HEK293 (cell line): ENCODE data around the gene PIK3R1.

ENCODE experiments used
- CTCF ChIA-PET: fragments of 350-600 bp; formaldehyde crosslinking; extraction: SDS; loops from one replicate; lab custom pipeline; 2021; ENCODE audit warnings: antibody characterized with exemption; lab: Yijun Ruan, JAX
- POLR2A ChIA-PET: fragments of 300-600 bp; formaldehyde crosslinking; extraction: SDS; loops from one replicate; lab custom pipeline; 2020; ENCODE audit warnings: antibody characterized with exemption, inconsistent platforms; lab: Yijun Ruan, JAX
- H3K27ac ChIP-seq: fragments of 200-500 bp; sonication (Bioruptor generic); 2 replicates; pipeline ENCODE4 v1.5.1; 2014; ENCODE audit warnings: low read depth, low read length, control low read depth, inconsistent platforms; ENCODE audit errors: extremely low read depth
- H3K36me3 ChIP-seq, 2 experiments: fragments of 200-500 bp in 1 of 2; sonication (Bioruptor generic) in 1 of 2; 1 replicate in 1 of 2; 2 replicates in 1 of 2; pipeline ENCODE4 v1.5.1; 2014 to 2017; ENCODE audit warnings: inconsistent platforms in 2 of 2, low read length in 2 of 2; ENCODE audit not compliant: control insufficient read depth in 2 of 2, insufficient read depth in 1 of 2
- H3K4me1 ChIP-seq: fragments of 200-500 bp; sonication (Bioruptor generic); 2 replicates; pipeline ENCODE4 v1.5.1; 2014; ENCODE audit warnings: mild to moderate bottlenecking, low read length, inconsistent platforms; ENCODE audit not compliant: control insufficient read depth, insufficient read depth
- H3K4me3 ChIP-seq: 2 replicates; pipeline ENCODE4 v1.5.1; 2011; ENCODE audit warnings: low read depth, mild to moderate bottlenecking, control low read depth, low read length, moderate library complexity
- H3K9me3 ChIP-seq: fragments of 200-500 bp; sonication (Bioruptor generic); 2 replicates; pipeline ENCODE4 v1.5.1; 2014; ENCODE audit warnings: low read depth, low read length, inconsistent platforms; ENCODE audit not compliant: control insufficient read depth, insufficient read depth
- BCL11B ChIP-seq: fragments of 450-650 bp; formaldehyde crosslinking; IDR thresholded peaks from 2 replicates; pipeline ENCODE4 v1.5.1; 2016; ENCODE audit warnings: low read depth, missing biosample characterization, missing genetic modification characterization
- CTCF ChIP-seq: fragments of 450-650 bp; formaldehyde crosslinking; IDR thresholded peaks from 2 replicates; pipeline ENCODE4 v1.5.1; 2016; ENCODE audit warnings: missing biosample characterization, missing genetic modification characterization
- REST ChIP-seq: fragments of 450-650 bp; formaldehyde crosslinking; IDR thresholded peaks from 2 replicates; pipeline ENCODE4 v1.5.1; 2016; ENCODE audit warnings: missing biosample characterization, missing genetic modification characterization
- ZNF132 ChIP-seq: fragments of 450-650 bp; formaldehyde crosslinking; IDR thresholded peaks from 2 replicates; pipeline ENCODE4 v1.5.1; 2017; ENCODE audit warnings: missing biosample characterization, missing genetic modification characterization, borderline replicate concordance
- ZNF146 ChIP-seq: fragments of 450-650 bp; formaldehyde crosslinking; IDR thresholded peaks from 2 replicates; pipeline ENCODE4 v1.5.1; 2016; ENCODE audit warnings: missing biosample characterization, missing genetic modification characterization
- ZNF18 ChIP-seq: fragments of 450-650 bp; formaldehyde crosslinking; IDR thresholded peaks from 2 replicates; pipeline ENCODE4 v1.5.1; 2016; ENCODE audit warnings: missing biosample characterization, missing genetic modification characterization
- ZNF391 ChIP-seq: fragments of 450-650 bp; formaldehyde crosslinking; IDR thresholded peaks from 2 replicates; pipeline ENCODE4 v1.5.1; 2016; ENCODE audit warnings: low read depth, missing biosample characterization, missing genetic modification characterization, borderline replicate concordance
- ZNF394 ChIP-seq: fragments of 450-650 bp; formaldehyde crosslinking; IDR thresholded peaks from 2 replicates; pipeline ENCODE4 v1.5.1; 2016; ENCODE audit warnings: missing biosample characterization, missing genetic modification characterization, mild to moderate bottlenecking, moderate library complexity, borderline replicate concordance
- ZNF488 ChIP-seq: fragments of 450-650 bp; formaldehyde crosslinking; IDR thresholded peaks from 2 replicates; pipeline ENCODE4 v1.5.1; 2016; ENCODE audit warnings: missing biosample characterization, missing genetic modification characterization
- ZSCAN16 ChIP-seq: fragments of 450-650 bp; formaldehyde crosslinking; IDR thresholded peaks from 2 replicates; pipeline ENCODE4 v1.5.1; 2016; ENCODE audit warnings: missing biosample characterization, missing genetic modification characterization
- ZSCAN5A ChIP-seq: fragments of 450-650 bp; formaldehyde crosslinking; IDR thresholded peaks from 2 replicates; pipeline ENCODE4 v1.5.1; 2016; ENCODE audit warnings: missing biosample characterization, missing genetic modification characterization

Gene PIK3R1

GRCh38 chr5:68261169-68261568 is 45.6 kb downstream of the PIK3R1 start (continued):
- TF ChIP-seq ZNF132 (tag by site-specific recombination) (no peak), ZNF391 (tag by site-specific recombination) (no peak)

- Histone ChIP-seq H3K9me3 (no peaks in the 10 kb centered on the region), H3K27ac (no peak overlapping the region), H3K36me3 (no peaks in the 10 kb centered on the region), H3K4me1 (peaks cover 8% of the 10 kb centered on the region), H3K4me3 (no peak overlapping the region)
- CTCF ChIA-PET: interaction anchor here (0.6 kb wide), 1 partner anchor 492 kb away, joined by 4 read pairs; no protein-coding TSS in a partner anchor
- TF ChIP-seq ZNF18 (tag by site-specific recombination) (no peak), ZNF146 (tag by site-specific recombination) (no peak), REST (no peak), ZNF394 (tag by site-specific recombination) (no peak), ZSCAN5A (tag by site-specific recombination) (no peak), CTCF (tag by site-specific recombination) (no peak), ZSCAN16 (tag by site-specific recombination) (no peak)
- POLR2A ChIA-PET: no interaction called here
These were observed 46.1 kb downstream of the PIK3R1 start for GRCh38 chr5:68261569-68262065.

GRCh38 chr5:68264024-68264956 is 48.7 kb downstream of the PIK3R1 start:
- Histone ChIP-seq H3K4me1 (peaks cover 19% of the 10 kb centered on the region), H3K9me3 (no peaks in the 10 kb centered on the region), H3K27ac (no peak overlapping the region), H3K4me3 (no peak overlapping the region), H3K36me3 (no peaks in the 10 kb centered on the region)
- ChIA-PET CTCF (interaction anchor here (0.5 to 2.0 kb wide), 4 partner anchors 8 to 1458 kb away, joined by 3 to 8 read pairs (median 5); no protein-coding TSS in a partner anchor), POLR2A (no interaction called here)
- TF ChIP-seq BCL11B (tag by site-specific recombination): no peak
- TF ChIP-seq ZNF488 (tag by site-specific recombination): no peak
